OCI-M2 (cell line): ENCODE results near the gene KLHL14.
"Not testable (repeated sequence)": the region's sequence is repeated elsewhere in the genome, so short reads cannot be mapped to it uniquely, and the experiment has no call there.

Experiments
- DNase-seq: peaks from one replicate; lab custom pipeline; 2025; ENCODE audit not compliant: unreplicated experiment; lab: John Stamatoyannopoulos, UW

Gene KLHL14

GRCh38 chr18:32661486-32662299 lies 111.1 kb downstream of the KLHL14 start:
- no peak for DNase-seq

- DNase-seq, result not testable (repeated sequence)
These were observed 118.3 kb downstream of the KLHL14 start for GRCh38 chr18:32654507-32654906.

DNA sequence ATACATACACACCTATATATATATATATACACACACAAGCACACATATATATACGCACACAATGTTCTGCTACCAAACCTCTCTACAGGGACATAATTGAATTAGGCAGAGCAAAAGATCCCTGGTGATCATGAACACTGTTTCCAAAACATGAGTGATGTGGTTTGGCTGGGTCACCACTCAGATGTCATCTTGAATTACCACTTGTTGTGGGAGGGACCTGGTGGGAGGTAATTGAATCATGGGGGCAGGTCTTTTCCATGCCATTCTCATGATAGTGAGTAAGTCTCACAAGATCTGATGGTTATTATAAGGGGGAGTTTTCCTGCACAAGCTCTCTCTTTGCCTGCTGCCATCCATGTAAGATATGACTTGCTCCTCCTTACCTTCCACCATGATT lies 135.2 kb downstream of the KLHL14 start:
- not testable (repeated sequence) for DNase-seq

DNA sequence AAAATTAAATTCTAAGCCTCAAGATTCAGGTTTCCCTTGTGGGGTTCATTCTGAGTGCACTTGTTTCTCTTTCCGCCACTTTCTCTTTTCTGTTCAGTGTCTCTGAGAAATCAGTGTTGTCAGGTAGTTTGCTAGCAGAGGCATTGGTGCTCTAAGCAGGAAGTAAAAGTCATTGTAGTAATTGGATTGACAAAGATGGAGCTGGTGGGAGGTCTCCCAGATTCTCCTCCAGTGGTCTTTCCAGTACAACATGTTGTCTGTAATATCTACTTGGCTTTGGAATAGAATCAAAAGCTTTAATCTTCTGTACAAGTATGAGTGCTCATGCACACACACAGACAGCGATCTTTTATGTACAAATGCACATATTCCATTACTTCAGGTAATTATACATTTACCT lies 135.6 kb downstream of the KLHL14 start:
- DNase-seq, result no peak

DNA sequence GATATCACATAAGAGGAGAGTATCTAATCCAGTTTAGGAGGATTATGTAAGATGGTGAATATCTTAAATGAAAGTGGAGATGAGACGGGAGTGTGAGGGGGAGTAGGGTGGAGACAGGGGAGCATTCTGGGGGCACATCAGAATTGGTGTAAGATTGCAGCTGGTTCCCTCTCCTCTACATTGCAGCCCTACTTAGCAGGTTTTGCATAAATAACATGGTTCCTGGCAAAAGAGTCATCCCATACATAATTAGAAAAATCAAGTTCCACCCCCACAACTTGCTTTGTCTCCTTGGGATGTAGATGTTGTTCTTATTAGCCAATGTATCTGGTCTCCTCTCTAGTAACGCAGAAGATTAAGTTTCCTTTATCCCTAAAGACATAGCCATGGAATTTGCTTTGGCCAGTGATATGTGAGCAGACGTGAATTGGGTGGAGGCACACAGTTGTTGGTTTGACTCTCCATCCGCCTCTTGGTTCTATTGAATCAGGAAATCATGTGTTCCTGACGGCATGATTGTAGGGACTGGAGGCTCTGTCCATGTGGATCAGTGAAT lies 137.9 kb downstream of the KLHL14 start:
- DNase-seq, result no peak

- DNase-seq, result no peak
These were observed 142.7 kb downstream of the KLHL14 start for GRCh38 chr18:32629981-32630700.

- no peak for DNase-seq
These were observed 143.5 kb downstream of the KLHL14 start for GRCh38 chr18:32629292-32629691.

DNA sequence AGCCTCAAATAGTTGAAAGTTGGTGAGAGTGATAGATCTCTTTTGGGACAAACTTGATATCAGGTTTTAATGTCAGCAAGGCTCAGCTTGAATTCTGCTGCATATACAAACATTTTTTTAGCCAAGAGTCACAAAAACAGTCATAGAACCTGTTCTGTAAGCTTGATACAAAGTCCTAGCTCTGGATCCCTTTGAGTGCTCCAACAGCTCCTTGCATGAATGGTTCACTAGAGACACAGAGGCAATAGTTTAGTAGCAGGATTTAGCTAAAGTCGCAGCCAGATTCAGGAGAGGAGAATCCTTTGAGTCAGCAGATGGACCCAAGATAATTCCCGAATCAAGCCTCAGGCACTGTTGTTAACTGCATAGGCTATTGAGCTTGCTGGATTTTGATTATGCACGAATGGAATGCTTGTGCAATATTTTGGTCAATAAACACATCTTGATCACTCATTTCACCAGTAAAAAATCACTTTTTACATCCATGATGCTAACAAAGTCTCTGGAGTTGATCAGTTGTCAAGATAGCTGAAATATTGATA lies 148.6 kb downstream of the KLHL14 start:
- DNase-seq, result no peak

DNA sequence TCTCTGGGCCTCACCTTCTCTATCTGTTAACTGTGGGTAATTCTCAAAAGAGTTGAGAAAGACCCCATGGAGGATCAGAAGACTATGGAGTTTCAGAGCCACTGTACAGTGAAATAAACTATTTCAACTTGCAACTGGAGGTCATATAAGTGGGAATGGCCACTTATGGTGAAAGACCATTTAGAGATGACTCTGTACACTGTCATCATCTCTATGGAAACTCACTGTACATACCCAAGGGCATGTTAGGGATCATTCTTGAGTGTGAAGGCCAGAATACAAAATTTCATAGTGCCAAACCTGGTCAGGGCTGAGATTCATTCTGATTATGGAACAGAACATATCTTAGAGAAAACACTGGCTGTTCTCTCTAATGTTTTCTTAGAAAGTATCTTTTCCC lies 149.3 kb downstream of the KLHL14 start:
- DNase-seq, result no peak
